Daoy (cell line): ENCODE results near the gene PHYH. TPM values are rescaled to one million over a fixed set of nuclear protein-coding genes. Genes with fewer than 3 reads are reported as not detected.
"Not testable (repeated sequence)": the region's sequence is repeated elsewhere in the genome, so short reads cannot be mapped to it uniquely, and the experiment has no call there.

Source experiments
- DNase-seq: peaks from one replicate; pipeline ENCODE4 v3.0.0-alpha.2; 2015; ENCODE audit warnings: low read depth
- total RNA-seq: library from RNA; depleted of rRNA; stranded (reverse); fragments of >200 nt; shearing (Covaris generic); gene quantifications from 2 replicates; pipeline ENCODE4 v1.2.3, GENCODE V29; 2014; rRNA removed

PHYH gene
- total RNA-seq: 1.7 and 2.0 TPM in 2 replicates

DNA sequence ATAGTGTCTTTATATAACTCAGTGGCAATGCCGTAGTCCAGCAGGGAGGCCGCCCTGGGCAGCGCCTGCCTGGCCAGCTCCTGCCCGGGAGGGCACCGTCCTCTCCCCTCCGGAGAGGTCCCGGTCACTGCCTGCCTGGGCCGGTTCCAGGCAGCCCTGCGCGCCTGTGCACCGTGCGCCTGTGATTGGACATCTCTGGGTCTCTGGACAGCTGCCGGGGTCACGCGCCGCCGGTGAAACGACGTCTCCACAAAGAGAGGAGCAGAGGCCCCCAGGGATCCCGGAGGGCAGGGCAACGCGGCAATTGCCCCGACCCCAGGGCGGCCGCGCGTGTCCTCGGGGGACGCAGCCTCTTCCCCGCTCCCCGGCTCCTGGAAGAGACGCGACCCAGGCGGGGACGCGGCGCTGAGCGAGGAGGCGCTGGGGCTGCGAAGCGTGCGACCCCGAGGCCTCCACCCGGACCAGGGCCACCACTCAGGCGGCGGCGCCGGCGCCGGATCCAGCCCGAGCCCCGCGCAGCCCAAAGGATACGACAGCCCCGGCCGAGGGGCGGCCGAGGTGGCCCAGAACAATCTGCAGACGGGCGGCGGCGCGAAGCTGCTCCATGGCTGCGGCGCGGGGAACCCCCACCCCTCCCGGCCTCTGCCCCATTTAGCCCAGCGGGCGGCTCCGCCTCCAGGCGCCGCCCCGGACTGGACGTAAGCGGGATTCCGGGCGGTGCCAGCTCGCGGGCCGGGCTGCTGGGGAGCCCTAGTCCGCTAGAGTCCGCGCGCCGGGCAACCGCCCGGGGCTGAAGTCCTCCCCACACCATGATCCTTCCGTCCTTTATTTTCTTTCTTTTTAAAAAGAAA lies at the start of gene PHYH:
TSS of gene PHYH (minus strand) at position 628 of the 851 bp plus-strand sequence. CDS start at position 606, 22 bp downstream.
- DNase-seq: peak; percentile 85

GRCh38 chr10:13348216-13349017 lies 48.6 kb upstream of the PHYH start, which contains the start of gene SEPHS1:
Gene SEPHS1 (minus strand): TSS chr10:13348293. CDS start chr10:13344950, 3,343 bp downstream.
- DNase-seq: peak; percentile 86

DNA sequence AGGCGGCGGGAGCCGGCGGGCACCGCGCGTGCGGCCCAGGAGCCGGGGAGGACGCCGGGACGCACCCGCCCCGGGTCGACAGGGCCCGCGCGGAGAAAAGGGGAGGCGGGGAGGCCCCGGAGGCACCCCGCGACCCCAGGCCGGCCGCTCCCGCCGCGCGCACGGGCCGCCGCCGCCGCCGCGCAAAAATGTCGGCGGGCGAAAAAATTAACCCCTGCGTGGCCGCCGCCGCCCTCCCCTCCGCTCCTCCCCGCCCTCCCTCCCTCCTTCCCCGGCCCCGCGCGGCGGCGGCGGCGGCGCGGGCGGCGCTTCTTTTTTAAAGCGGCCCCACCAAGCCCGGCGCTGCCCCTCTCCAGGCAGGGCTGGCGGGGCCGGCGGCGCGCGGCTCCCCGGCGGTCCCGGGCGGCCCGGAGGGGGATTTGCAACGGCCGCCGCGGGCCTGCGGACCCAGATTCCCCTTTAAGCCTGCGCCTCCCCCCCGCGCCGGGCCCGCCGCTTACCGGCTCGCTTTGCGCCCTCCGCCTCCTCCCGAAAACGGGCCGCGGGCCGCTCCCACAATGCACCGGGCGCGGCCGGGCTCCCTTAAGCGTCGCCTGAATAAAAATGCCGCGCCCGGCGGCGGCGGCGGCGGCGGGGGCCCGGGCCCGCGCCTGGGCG lies 47.8 kb upstream of the PHYH start:
- peak; percentile 74 for DNase-seq

GRCh38 chr10:13347043-13347499 lies 47.2 kb upstream of the PHYH start:
- peak; percentile 11 for DNase-seq

DNA sequence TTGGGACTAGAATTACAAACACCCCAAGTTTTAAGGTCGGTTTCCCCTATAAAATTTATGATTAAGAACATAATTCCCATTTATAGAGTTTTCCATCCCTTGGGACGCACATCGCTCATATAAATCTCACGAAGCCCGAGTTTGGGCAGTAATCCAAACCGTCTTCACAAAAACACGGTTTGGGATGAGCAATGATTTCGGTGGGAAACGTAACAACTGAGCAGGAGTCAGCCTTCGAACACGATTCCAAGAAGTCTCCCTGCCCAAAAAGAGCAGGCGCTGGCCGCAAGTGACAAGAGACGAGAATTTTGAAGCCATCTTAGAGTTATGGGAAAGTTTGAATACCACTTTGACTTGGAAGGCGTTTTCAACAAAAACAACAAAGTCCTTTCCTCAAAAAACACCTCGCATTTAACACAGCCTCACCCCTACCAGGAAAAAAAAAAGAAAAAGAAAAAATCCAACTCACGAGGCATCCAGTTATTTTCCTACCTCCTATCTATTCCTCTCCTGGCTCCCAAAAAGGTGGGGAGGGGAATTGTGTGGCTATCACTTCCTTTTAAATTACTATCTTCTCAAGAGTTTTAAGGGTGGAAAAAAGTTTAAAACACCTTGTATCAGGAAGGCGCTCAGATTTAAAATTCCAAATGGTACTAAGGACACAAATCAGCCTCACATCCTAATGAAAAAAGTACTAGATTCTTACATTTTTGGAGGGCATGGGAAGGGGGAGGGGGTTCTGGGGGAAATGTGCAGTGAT lies 46.6 kb upstream of the PHYH start:
- peak; percentile 28 for DNase-seq

DNA sequence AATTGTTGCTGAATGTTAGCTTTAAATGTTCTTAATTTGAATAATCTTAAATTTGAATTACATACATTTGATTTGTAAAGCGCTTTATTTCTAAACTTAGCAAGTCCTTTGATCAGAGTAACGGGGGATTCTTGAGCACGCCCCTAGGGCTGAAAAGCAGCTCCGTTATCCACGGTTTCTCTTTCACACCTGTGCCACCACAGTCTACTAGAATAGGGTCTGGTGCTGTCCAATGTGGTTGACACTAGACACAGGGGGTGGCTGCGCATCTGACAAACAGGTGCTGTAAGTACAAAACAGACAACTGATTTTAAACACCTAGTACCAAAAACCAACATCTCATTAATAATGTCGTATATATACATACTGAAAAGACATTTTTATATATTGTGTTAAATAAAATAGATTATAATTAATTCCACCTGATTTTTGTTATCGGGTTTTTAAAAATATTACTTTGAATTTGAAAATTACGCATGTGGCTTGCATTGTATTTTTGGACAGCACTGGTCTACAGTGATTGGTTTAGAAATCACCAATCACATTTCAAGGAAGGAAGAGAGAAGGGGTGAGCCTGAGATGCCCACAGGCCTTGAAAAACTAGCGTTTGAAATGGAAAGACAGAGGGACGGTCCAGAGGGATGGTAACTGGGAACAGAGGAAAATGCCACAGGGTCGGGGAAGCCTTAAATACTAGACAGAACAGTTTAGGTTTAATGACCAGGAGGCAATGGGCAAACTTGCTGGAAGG lies 40.9 kb upstream of the PHYH start:
- DNase-seq: no peak

DNA sequence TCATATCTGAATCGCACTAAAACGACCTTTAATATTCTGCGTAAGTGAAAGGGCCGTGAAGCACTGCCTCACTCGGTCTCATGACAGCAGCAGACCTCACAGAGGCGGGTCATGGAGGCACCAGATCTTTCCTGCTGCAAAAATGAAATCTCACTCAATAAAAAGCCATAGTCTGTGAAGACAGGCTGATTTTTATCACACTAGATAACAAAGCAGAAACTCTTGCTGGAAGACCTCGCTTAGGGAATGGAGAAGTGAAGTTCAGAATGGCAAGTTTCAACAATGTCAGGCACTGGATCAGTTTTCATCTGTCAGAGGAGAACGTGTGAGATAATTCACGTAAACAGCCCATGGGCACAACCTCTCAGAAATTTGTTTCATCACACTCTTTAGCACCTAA lies 40.2 kb upstream of the PHYH start:
- no peak for DNase-seq

- DNase-seq: no peak
These were observed 38.7 kb upstream of the PHYH start for GRCh38 chr10:13338390-13339110.

DNA sequence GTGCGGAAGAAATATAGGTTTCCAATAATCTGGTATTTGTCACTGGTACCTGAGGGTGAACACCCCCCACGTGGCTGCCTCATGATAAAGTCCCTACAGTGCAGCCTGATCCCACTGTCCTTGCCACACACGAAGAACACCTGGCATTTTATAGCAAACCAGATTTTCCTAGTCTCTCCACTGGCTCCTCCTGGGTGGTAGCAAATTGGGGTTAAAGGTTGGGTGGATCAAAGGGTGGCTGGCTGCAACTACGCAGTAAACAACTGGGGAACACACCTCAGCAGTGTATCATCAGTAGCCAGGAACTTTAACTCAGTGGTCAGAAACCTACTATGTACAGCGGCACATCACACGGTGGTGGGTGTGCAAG lies 37.9 kb upstream of the PHYH start:
- DNase-seq: no peak

- no peak for DNase-seq
These were observed 37.4 kb upstream of the PHYH start for GRCh38 chr10:13337128-13337826.

DNA sequence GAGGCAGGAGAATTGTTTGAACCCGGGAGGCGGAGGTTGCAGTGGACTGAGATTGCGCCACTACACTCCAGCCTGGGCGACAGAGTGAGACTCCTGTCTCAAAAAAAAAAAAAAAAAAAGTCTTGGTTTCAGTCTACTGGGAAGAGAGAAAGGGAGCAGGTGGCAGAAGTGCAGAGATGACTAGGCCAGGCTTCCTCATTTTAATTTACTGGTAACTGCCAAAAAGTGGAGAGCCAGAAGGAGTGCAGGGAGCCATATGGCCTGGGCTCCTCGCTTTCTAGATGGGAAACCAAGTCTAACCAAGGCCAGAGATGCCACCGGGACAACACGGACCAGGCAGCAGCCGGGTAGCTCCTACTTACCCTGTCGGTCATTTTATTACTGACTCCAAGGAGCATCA lies 36.0 kb upstream of the PHYH start:
- DNase-seq: no peak

GRCh38 chr10:13334556-13334955 lies 34.7 kb upstream of the PHYH start:
- no peak for DNase-seq

- no peak for DNase-seq
These were observed 31.8 kb upstream of the PHYH start for GRCh38 chr10:13331646-13332045.

DNA sequence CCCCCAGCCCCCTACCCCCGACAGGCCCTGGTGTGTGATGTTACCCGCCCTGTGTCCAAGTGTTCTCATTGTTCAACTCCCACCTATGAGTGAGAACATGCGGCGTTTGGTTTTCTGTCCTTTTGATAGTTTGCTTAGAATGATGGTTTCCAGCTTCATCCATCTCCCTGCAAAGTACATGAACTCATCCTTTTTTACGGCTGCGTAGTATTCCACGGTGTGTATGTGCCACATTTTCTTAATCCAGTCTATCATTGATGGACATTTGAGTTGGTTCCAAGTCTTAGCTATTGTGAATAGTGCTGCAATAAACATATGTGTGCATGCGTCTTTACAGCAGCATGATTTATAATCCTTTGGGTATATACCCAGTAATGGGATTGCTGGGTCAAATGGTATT lies 31.1 kb upstream of the PHYH start:
- not testable (repeated sequence) for DNase-seq

DNA sequence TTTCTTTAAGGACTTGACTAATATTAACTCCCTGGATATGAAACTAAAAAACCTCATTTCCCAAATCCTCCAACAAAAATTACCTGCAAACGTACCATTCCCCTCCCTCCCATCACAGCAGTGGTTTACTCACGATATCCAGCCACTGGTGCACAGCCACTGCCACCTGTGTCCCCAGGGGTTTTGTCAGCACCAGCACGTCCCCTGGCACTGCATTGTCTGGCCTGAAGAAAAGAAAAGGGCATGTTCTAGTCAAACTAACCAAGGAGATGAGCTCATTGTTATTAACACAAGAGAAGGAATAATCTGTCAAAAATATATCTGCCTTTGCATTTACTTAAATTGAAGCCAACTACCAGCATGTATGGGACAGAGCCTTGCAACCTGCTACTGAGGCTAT lies 29.7 kb upstream of the PHYH start:
- DNase-seq: no peak

- DNase-seq: no peak
These were observed 28.7 kb upstream of the PHYH start for GRCh38 chr10:13328613-13329012.

GRCh38 chr10:13328126-13328525 lies 28.3 kb upstream of the PHYH start:
- no peak for DNase-seq

GRCh38 chr10:13327534-13327933 lies 27.7 kb upstream of the PHYH start:
- DNase-seq: no peak

- no peak for DNase-seq
These were observed 22.8 kb upstream of the PHYH start for GRCh38 chr10:13322615-13323148.
